ENCODE results near the gene PFKP.

DNA sequence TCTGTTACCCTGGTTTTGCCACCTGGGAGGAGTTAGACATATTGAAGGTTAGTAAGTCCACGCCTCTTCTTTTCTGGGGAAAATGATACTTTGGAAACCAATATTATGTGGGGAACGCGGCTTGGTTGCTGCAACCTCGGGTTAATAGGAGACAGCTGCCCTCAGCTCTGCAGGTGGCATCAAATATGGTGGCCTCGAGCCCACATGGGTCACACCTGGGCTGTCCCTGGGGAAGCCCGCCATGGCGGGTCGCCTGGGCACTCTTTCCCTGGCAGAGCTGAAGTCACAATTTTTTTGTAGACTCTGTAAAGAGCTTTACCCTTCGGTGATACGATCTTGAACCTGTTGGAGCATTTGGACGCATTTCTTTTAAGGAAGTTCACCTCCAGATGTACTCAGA, 2.5 kb downstream of the PFKP start:
- TF ChIP-seq, protein P1, sequence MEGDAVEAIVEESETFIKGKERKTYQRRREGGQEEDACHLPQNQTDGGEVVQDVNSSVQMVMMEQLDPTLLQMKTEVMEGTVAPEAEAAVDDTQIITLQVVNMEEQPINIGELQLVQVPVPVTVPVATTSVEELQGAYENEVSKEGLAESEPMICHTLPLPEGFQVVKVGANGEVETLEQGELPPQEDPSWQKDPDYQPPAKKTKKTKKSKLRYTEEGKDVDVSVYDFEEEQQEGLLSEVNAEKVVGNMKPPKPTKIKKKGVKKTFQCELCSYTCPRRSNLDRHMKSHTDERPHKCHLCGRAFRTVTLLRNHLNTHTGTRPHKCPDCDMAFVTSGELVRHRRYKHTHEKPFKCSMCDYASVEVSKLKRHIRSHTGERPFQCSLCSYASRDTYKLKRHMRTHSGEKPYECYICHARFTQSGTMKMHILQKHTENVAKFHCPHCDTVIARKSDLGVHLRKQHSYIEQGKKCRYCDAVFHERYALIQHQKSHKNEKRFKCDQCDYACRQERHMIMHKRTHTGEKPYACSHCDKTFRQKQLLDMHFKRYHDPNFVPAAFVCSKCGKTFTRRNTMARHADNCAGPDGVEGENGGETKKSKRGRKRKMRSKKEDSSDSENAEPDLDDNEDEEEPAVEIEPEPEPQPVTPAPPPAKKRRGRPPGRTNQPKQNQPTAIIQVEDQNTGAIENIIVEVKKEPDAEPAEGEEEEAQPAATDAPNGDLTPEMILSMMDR (IDR thresholded peaks at IDR 0.05), result no peak
- TF ChIP-seq POLR2AphosphoS5 (IDR thresholded peaks at IDR 0.05; ENCODE audit: low read depth, low read length) (no peak), SIN3A (IDR thresholded peaks at IDR 0.05; ENCODE audit: borderline replicate concordance, insufficient read depth, low read depth, low read length) (no peak), TCF7L2 (IDR thresholded peaks at IDR 0.05; ENCODE audit: low read depth, low read length) (no peak)
